GM12878 (cell line): Measurements from ENCODE around the gene NXNL1. TPM values are rescaled to one million over a fixed set of nuclear protein-coding genes. Genes with fewer than 3 reads are reported as not detected.
"Not testable (repeated sequence)": the region's sequence is repeated elsewhere in the genome, so short reads cannot be mapped to it uniquely, and the experiment has no call there.

Experiments
- ATAC-seq: fragments of 200-7000 bp; cut with Tn5 transposase; 3 replicates; pipeline ENCODE4 v1.9.1; 2020; ENCODE audit warnings: mild to moderate bottlenecking, moderate library complexity
- BruUV-seq: library from RNA; stranded (reverse); fragments of 400-500 nt; replicated peaks from 2 replicates; lab custom pipeline; 2021; lab: Mats Ljungman, UMichigan
- CTCF ChIA-PET: fragments of 300-600 bp; sonication (Branson Sonifier 250); formaldehyde crosslinking; extraction: SDS; loops from one replicate; lab custom pipeline; 2021; ENCODE audit warnings: inconsistent platforms; lab: Yijun Ruan, JAX
- POLR2A ChIA-PET: fragments of 350-600 bp; formaldehyde crosslinking; extraction: SDS; loops from one replicate; lab custom pipeline; 2021; ENCODE audit warnings: inconsistent platforms; lab: Charles Lee
- RAD21 ChIA-PET: fragments of 300-600 bp; sonication (Branson Sonifier 250); formaldehyde crosslinking; loops from one replicate; lab custom pipeline; 2023; ENCODE audit warnings: antibody characterized with exemption; ENCODE audit not compliant: unreplicated experiment; lab: Charles Lee
- SMC1A ChIA-PET: fragments of 300-600 bp; sonication (Branson Sonifier 250); formaldehyde crosslinking; loops from one replicate; lab custom pipeline; 2023; ENCODE audit not compliant: unreplicated experiment, uncharacterized antibody; lab: Charles Lee
- DNase-seq: peaks from one replicate; pipeline ENCODE4 v3.0.0-alpha.2; 2011; ENCODE audit warnings: low read depth, low spot score
- FAIRE-seq: peaks from 3 replicates; lab custom pipeline; 2011; peaks lifted over from hg19 to GRCh38; lab: Jason Lieb, UNC
- H2AFZ ChIP-seq: 2 replicates; pipeline ENCODE4 v1.6.0; 2011; ENCODE audit warnings: low read depth, low read length, control low read depth; ENCODE audit not compliant: control insufficient read depth
- H3K27ac ChIP-seq: 2 replicates; pipeline ENCODE4 v1.5.1; 2011; ENCODE audit warnings: control low read depth; ENCODE audit not compliant: control insufficient read depth, insufficient read depth
- H3K27me3 ChIP-seq, 2 experiments: replicated peaks in 1 of 2; 2 replicates each; pipeline versions ENCODE4 v1.6.0 to v1.6.1; 2011; ENCODE audit warnings: low read length in 1 of 2; ENCODE audit not compliant: control insufficient read depth in 2 of 2, insufficient read depth in 2 of 2
- H3K36me3 ChIP-seq, 2 experiments: 2 replicates each; pipeline ENCODE4 v1.5.1; 2011; ENCODE audit warnings: low read length in 1 of 2; ENCODE audit not compliant: control insufficient read depth in 2 of 2, insufficient read depth in 2 of 2
- H3K4me1 ChIP-seq: 2 replicates; pipeline ENCODE4 v1.6.1; 2011; ENCODE audit warnings: mild to moderate bottlenecking, low read length, moderate library complexity, mixed read lengths; ENCODE audit not compliant: control insufficient read depth, insufficient read depth
- H3K4me2 ChIP-seq: 2 replicates; pipeline ENCODE4 v1.6.0; 2011; ENCODE audit warnings: control low read depth; ENCODE audit not compliant: control insufficient read depth, insufficient read depth
- H3K4me3 ChIP-seq: fragments of 200-600 bp; sonication (generic); 2 replicates; pipeline ENCODE4 v1.5.1; 2016
- H3K79me2 ChIP-seq: 2 replicates; pipeline ENCODE4 v1.6.0; 2011; ENCODE audit warnings: low read length; ENCODE audit not compliant: control insufficient read depth, insufficient read depth
- H3K9ac ChIP-seq: 2 replicates; pipeline ENCODE4 v1.8.0; 2011; ENCODE audit warnings: low read length, control low read depth, mixed read lengths; ENCODE audit not compliant: control insufficient read depth, insufficient read depth
- H3K9me3 ChIP-seq: replicated peaks from 3 replicates; pipeline ENCODE4 v1.5.1; 2011; ENCODE audit warnings: mild to moderate bottlenecking, low read length; ENCODE audit not compliant: control insufficient read depth, insufficient read depth
- H4K20me1 ChIP-seq: 2 replicates; pipeline ENCODE4 v1.6.0; 2011; ENCODE audit not compliant: control insufficient read depth, insufficient read depth
- SKIL ChIP-seq: fragments of 450-650 bp; IDR thresholded peaks from 2 replicates; pipeline ENCODE4 v1.6.1; 2017; ENCODE audit warnings: mild to moderate bottlenecking, low read depth, inconsistent platforms; ENCODE audit not compliant: poor library complexity, severe bottlenecking
- SPI1 ChIP-seq: IDR thresholded peaks from 2 replicates; pipeline ENCODE4 v1.6.1; 2011; ENCODE audit warnings: low read depth, mild to moderate bottlenecking, low read length, moderate library complexity, borderline replicate concordance; ENCODE audit not compliant: insufficient read depth
- WGBS: methylation state at CpG from one replicate; pipeline ENCODE4 v1.1.6; 2016; ENCODE audit warnings: low lambda C conversion rate; ENCODE audit not compliant: insufficient replicate concordance, insufficient coverage; ENCODE audit errors: missing lambda C conversion rate; 5-methylcytosine and 5-hydroxymethylcytosine counted together
- in situ Hi-C: fragments of 300-500 bp; cut with MboI; formaldehyde crosslinking; loops from 9 replicates; pipeline ENCODE4 v1.14.3; 2018; ENCODE audit warnings: mixed read lengths
- intact Hi-C: fragments of 100-400 bp; cut with micrococcal nuclease; formaldehyde crosslinking; loops from one replicate; pipeline ENCODE4 v1.14.2; 2022; ENCODE audit not compliant: unreplicated experiment
- polyA plus RNA-seq, 11 experiments: library from polyadenylated mRNA; depleted of rRNA in 4 of 11; unstranded in 6 of 11; stranded (reverse) in 5 of 11; fragments of >200 nt; fragmentation: Nextera tagmentation in 4 of 11; fragmentation: Illumina TruSeq in 1 of 11; extraction: Ambion mirVana in 4 of 11; extraction: Trizol in 1 of 11; gene quantifications; 1 replicate in 1 of 11; 2 replicates in 10 of 11; pipeline versions ENCODE4 v1.2.1 to v1.2.3, GENCODE V29; 2011 to 2016; ENCODE audit warnings: inconsistent platforms in 2 of 11, missing spikeins in 2 of 11, low read depth in 1 of 11
- total RNA-seq, 4 experiments: library from RNA; depleted of rRNA in 3 of 4; stranded (reverse); fragments of >200 nt in 3 of 4; fragmentation: Illumina TruSeq in 1 of 4; extraction: Trizol in 1 of 4; gene quantifications; 2 replicates each; pipeline versions ENCODE4 v1.2.1 to v1.2.3, GENCODE V29; 2013 to 2021

NXNL1 gene
- total and polyA plus RNA-seq, 10 of the 15 experiments (the other 5 are each of a cell fraction or from before 2014, with no cell fraction given), result not detected

GRCh38 chr19:17475541-17476115 lies 14.9 kb upstream of the NXNL1 start:
- H3K27ac ChIP-seq, result no peak overlapping the region
- no peak overlapping the region for H2AFZ ChIP-seq
- H4K20me1 ChIP-seq, result no peaks in the 10 kb centered on the region
- FAIRE-seq (no peak), DNase-seq (no peak), ATAC-seq (no peak)
- H3K36me3 ChIP-seq, result no peaks in the 10 kb centered on the region
- SMC1A ChIA-PET, result no interaction called here
- no peaks in the 10 kb centered on the region for H3K9me3 ChIP-seq
- WGBS, result 37% methylated on average over 10 of the region's 10 CpGs
- RAD21 ChIA-PET, result interaction anchor here (0.6 kb wide), 1 partner anchor 849 kb away, joined by 3 read pairs; no protein-coding TSS in a partner anchor
- in situ Hi-C loops (no loop called here), intact Hi-C loops (no loop called here)
- no peak overlapping the region for H3K4me2 ChIP-seq
- H3K79me2 ChIP-seq, result no peaks in the 10 kb centered on the region
- POLR2A ChIA-PET, result no interaction called here
- no peaks in the 10 kb centered on the region for H3K4me1 ChIP-seq
- no peak overlapping the region for H3K4me3 ChIP-seq
- CTCF ChIA-PET, result interaction anchor here (1.0 to 1.2 kb wide), 2 partner anchors 14 to 378 kb away, joined by 3 read pairs; no protein-coding TSS in a partner anchor
- no peaks in the 10 kb centered on the region for H3K27me3 ChIP-seq
- peak; percentile 45; the same call in 1 of the 2 replicates for TF ChIP-seq SPI1
- no peak for TF ChIP-seq SKIL
- H3K9ac ChIP-seq, result no peak overlapping the region
- no TSS peak for BruUV-seq

- WGBS, result 53% methylated on average over 6 of the region's 6 CpGs
- H3K4me1 ChIP-seq, H3K9ac ChIP-seq, H3K4me2 ChIP-seq, BruUV-seq, H3K79me2 ChIP-seq, H2AFZ ChIP-seq, intact Hi-C loops, FAIRE-seq, H3K36me3 ChIP-seq, H3K27me3 ChIP-seq, ATAC-seq, H3K9me3 ChIP-seq, RAD21 ChIA-PET, H3K27ac ChIP-seq, DNase-seq, SMC1A ChIA-PET, H4K20me1 ChIP-seq, in situ Hi-C loops, H3K4me3 ChIP-seq: not testable (repeated sequence)
- ChIA-PET CTCF (interaction anchor here (1.0 to 1.2 kb wide), 2 partner anchors 14 to 378 kb away, joined by 3 read pairs; no protein-coding TSS in a partner anchor), POLR2A (interaction anchor here (0.7 kb wide), 1 partner anchor 440 kb away, joined by 4 read pairs; no protein-coding TSS in a partner anchor)
Measured at GRCh38 chr19:17475011-17475540, 14.3 kb upstream of the NXNL1 start.
